ENCODE measurements around the gene MINDY2. TPM values are rescaled to one million over a fixed set of nuclear protein-coding genes. Genes with fewer than 3 reads are reported as not detected.

The MINDY2 gene
- total RNA-seq, 1 donor from 2014 or later = 15.5 TPM

GRCh38 chr15:58732625-58733363, 38.3 kb upstream of the MINDY2 start:
- Histone ChIP-seq H3K9me3 (no peaks in the 10 kb centered on the region), H3K36me3 (no peaks in the 10 kb centered on the region), H3K4me1 (peaks cover 48% of the 10 kb centered on the region), H3K4me3 (no peak overlapping the region), H3K27ac (no peak overlapping the region), H3K27me3 (no peaks in the 10 kb centered on the region)
- intact Hi-C loops (cut with DNase I) = no loop called here
- TF ChIP-seq POLR2A (IDR thresholded peaks at IDR 0.05) (no peak), POLR2AphosphoS5 (IDR thresholded peaks at IDR 0.05; ENCODE audit: insufficient read depth in 1 of 2, low read depth in 1 of 2) (no peak)
- TF ChIP-seq, protein P1, sequence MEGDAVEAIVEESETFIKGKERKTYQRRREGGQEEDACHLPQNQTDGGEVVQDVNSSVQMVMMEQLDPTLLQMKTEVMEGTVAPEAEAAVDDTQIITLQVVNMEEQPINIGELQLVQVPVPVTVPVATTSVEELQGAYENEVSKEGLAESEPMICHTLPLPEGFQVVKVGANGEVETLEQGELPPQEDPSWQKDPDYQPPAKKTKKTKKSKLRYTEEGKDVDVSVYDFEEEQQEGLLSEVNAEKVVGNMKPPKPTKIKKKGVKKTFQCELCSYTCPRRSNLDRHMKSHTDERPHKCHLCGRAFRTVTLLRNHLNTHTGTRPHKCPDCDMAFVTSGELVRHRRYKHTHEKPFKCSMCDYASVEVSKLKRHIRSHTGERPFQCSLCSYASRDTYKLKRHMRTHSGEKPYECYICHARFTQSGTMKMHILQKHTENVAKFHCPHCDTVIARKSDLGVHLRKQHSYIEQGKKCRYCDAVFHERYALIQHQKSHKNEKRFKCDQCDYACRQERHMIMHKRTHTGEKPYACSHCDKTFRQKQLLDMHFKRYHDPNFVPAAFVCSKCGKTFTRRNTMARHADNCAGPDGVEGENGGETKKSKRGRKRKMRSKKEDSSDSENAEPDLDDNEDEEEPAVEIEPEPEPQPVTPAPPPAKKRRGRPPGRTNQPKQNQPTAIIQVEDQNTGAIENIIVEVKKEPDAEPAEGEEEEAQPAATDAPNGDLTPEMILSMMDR (IDR thresholded peaks at IDR 0.05) = no peak
- DNase-seq (ENCODE audit: extremely low spot score in 2 of 2) = no peak

DNA sequence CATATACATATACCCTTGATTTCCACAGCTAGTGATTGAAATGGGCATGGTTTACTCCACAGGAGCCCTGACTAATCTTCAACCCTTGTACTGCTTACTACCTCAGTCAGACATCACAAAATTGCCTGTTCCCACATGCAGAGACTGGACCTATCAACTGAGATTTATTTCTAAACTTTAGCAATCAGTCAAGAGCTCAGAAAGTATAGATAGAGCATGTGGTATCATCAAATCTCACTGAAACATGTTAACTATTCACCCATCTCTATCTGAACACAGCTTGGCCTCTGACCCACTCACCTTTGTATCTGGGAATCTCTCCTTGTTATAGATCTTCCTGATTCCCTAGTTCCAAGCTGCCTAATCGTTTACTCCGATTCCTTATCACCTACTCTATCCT, 36.2 kb upstream of the MINDY2 start:
- no peaks in the 10 kb centered on the region for H3K36me3 ChIP-seq
- intact Hi-C loops (cut with DNase I) = no loop called here
- H3K27ac ChIP-seq = no peak overlapping the region
- DNase-seq (ENCODE audit: extremely low spot score in 2 of 2) = no peak
- H3K4me1 ChIP-seq = peaks cover 55% of the 10 kb centered on the region
- no peak overlapping the region for H3K4me3 ChIP-seq
- TF ChIP-seq POLR2AphosphoS5 (IDR thresholded peaks at IDR 0.05; ENCODE audit: insufficient read depth in 1 of 2, low read depth in 1 of 2) (no peak), POLR2A (IDR thresholded peaks at IDR 0.05) (no peak)
- TF ChIP-seq, protein P1 (IDR thresholded peaks at IDR 0.05) = no peak
- no peaks in the 10 kb centered on the region for H3K9me3 ChIP-seq
- no peaks in the 10 kb centered on the region for H3K27me3 ChIP-seq

GRCh38 chr15:58736018-58736643, 35.0 kb upstream of the MINDY2 start:
- DNase-seq (ENCODE audit: extremely low spot score in 2 of 2) = no peak
- Histone ChIP-seq H3K27ac (no peak overlapping the region), H3K4me1 (peaks cover 47% of the 10 kb centered on the region), H3K9me3 (no peaks in the 10 kb centered on the region), H3K36me3 (no peaks in the 10 kb centered on the region), H3K27me3 (no peaks in the 10 kb centered on the region), H3K4me3 (no peak overlapping the region)
- intact Hi-C loops (cut with DNase I) = no loop called here
- TF ChIP-seq, protein P1 (IDR thresholded peaks at IDR 0.05) = no peak
- TF ChIP-seq POLR2AphosphoS5 (IDR thresholded peaks at IDR 0.05; ENCODE audit: insufficient read depth in 1 of 2, low read depth in 1 of 2) (no peak), POLR2A (IDR thresholded peaks at IDR 0.05) (no peak)

- Histone ChIP-seq H3K27ac (no peak overlapping the region), H3K4me1 (peaks cover 45% of the 10 kb centered on the region), H3K9me3 (no peaks in the 10 kb centered on the region), H3K27me3 (no peaks in the 10 kb centered on the region), H3K4me3 (no peak overlapping the region), H3K36me3 (no peaks in the 10 kb centered on the region)
- intact Hi-C loops (cut with DNase I) = no loop called here
- TF ChIP-seq, protein P1 (IDR thresholded peaks at IDR 0.05) = no peak
- no peak for TF ChIP-seq POLR2AphosphoS5 (IDR thresholded peaks at IDR 0.05; ENCODE audit: insufficient read depth in 1 of 2, low read depth in 1 of 2)
- TF ChIP-seq POLR2A (IDR thresholded peaks at IDR 0.05) = no peak
- DNase-seq (ENCODE audit: extremely low spot score in 2 of 2) = no peak
Observed at GRCh38 chr15:58737298-58737697, 33.8 kb upstream of the MINDY2 start.
